NCI-H2196 (cell line): ENCODE data around the gene CYTH2.

Source experiments
- DNase-seq: peaks from one replicate; lab custom pipeline; 2025; ENCODE audit not compliant: unreplicated experiment; lab: John Stamatoyannopoulos, UW

CYTH2 gene

DNA sequence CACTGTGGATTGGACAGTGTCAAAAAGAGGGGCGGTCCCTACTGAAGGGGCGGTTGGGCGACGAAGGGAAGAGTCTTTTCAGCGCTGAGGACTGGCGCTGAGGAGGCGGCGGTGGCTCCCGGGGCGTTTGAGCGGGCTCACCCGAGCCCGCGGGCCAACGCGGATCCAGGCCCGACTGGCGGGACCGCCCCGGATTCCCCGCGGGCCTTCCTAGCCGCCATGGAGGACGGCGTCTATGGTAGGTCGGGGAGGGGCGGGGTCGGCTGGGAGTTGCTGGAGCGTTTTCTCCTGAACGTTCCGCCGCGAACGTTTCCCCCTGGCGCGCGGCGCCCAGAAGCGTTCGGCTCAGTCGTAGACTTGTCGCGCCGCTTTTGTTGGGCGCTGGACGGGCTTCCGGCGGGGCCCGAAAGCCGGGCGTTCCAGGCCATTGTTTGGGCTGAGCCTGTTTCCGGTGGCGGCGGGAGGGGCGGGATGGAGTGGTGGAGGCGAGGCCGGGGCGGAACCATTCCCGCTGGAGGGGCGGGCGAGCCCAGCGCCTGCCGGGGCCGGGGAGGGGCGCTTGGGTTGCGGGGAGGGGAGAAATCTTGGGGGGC lies at the start of gene CYTH2:
Gene CYTH2 (plus strand): TSS at position 81 of the 593 bp plus-strand sequence. CDS start 139 bp downstream, at position 220.
- peak; percentile 82 for DNase-seq

GRCh38 chr19:48421548-48421947 lies 47.6 kb upstream of the CYTH2 start:
- DNase-seq, result no peak

DNA sequence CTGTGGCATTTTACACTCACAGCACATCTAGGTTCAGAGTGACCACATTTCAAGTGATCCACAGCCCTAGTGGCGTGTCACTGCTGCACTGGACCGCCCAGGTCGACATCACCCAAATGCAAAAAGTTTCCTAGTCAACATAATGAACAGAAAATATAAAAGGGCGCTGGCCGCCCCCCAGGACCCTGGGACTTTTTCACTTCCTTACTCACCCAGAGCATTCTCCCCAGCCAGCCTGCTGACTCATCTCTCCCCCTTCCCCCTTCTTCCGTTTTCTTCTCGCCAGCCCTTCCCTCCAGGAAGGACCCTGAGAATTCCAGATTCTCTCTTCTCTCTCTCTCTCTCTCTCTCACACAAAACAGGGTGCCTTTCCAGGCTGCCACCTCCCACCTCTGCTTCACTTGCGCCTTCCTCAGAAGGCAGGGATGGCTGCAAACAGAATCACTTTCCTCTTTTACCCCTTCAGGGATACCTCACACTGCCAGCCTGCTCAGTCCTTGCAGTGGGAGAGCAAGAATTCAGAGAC lies 44.4 kb upstream of the CYTH2 start:
- DNase-seq, result no peak

DNA sequence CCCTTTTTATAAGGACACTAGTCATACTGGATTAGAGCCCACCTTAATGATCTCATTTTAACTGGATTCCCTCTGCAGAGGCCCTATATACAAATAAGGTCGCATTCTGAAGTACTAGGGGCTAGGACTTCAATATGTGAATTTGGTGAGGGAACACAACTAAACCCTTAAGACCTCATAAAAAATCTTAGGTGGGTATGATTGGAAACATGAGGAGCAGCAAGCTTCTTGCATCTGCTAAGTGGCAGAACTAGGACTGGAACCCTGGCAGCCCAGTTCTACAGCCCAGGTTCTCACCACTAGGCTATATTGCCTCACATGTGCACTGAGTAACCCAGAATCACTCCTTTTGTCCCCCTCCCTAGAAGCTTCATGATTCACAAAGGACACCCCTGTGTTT lies 40.5 kb upstream of the CYTH2 start:
- DNase-seq, result no peak

DNA sequence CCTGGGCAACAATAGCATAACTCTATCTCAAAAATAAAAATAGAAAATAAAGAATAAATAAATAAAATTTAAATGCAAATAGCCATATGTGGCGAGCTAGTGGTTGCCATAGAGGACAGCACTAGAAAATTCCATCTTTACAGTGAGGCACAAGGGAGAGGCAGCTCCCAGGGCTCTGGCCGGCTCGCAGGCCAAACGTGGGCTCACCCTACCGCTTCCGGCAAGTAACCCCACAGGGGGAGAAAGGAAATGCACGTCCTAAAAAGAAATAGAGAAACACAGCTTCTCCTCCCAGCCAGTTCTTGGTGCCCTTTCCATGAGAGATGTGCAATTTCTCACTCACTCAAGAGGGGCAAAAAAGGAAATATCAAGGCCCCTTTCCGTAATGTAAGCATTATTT lies 35.8 kb upstream of the CYTH2 start:
- DNase-seq, result no peak

DNA sequence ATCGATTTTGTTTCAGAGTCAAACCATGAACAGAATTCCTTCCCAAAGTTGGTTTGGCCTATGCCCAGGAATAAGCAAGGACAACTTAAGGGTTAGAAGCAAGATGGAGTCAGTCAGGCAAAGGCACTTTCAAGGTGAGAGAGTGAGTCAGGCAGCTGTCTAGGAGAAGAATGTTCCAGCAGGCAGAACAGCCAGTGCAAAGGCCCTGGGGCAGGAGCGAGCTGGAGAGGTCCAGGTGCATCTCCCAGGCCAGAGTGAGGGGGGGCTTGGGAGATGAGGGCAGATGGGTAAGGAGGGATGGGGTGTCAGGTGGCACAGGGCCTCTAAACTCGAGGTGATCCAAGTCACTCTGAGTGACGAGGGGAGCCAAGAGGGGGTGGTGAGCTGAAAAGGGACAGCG lies 32.6 kb upstream of the CYTH2 start:
- DNase-seq, result no peak

DNA sequence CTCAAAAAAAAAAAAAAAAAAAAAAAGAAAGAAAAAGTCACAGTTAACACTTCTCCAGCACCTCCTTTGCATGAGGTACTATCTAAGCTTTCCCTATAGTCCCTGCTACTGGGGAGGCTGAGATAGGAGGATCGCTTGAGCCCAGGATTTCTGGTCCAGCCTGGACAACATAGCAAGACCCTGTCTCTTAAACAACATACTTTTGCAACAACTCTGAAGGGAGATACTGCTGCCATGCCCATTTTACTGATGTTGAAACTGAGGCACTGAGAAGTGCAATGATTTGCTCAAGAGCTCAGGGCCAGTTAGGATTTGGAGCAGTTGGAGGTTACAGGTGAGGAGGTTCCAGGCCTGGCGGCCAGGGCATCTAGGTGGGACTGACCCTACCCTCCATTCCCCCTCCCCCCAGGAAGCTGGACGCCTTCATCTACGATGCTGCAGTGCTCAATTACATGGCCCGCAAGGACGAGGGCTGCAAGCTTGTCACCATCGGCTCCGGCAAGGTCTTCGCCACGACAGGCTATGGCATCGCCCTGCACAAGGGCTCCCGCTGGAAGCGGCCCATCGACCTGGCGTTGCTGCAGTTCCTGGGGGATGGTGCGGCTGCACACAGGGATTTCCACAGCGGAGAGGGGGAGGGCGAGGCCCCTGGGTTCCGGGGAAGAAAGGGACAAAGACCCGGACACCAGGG lies 27.7 kb upstream of the CYTH2 start:
- no peak for DNase-seq

DNA sequence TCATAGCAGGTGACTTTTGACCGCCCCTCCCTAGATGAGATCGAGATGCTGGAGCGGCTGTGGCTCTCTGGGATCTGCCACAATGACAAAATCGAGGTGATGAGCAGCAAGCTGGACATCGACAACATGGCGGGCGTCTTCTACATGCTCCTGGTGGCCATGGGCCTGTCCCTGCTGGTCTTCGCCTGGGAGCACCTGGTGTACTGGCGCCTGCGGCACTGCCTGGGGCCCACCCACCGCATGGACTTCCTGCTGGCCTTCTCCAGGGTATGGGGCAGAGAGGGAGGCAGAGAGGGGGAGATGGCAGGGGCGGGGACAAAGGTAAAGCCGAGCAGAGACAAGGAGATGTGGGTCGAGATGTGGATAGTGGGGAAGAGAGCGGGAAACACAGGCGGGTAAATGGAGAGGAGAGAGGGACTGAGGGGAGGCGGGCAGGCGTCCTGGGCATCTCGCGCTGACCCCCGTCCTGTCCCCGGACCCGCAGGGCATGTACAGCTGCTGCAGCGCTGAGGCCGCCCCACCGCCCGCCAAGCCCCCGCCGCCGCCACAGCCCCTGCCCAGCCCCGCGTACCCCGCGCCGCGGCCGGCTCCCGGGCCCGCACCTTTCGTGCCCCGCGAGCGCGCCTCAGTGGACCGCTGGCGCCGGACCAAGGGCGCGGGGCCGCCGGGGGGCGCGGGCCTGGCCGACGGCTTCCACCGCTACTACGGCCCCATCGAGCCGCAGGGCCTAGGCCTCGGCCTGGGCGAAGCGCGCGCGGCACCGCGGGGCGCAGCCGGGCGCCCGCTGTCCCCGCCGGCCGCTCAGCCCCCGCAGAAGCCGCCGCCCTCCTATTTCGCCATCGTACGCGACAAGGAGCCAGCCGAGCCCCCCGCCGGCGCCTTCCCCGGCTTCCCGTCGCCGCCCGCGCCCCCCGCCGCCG lies 26.8 kb upstream of the CYTH2 start:
- DNase-seq, result no peak

- DNase-seq, result peak; percentile 41
These were observed 25.9 kb upstream of the CYTH2 start for GRCh38 chr19:48443256-48443655.

- DNase-seq, result no peak
These were observed 25.4 kb upstream of the CYTH2 start for GRCh38 chr19:48443731-48444128.

DNA sequence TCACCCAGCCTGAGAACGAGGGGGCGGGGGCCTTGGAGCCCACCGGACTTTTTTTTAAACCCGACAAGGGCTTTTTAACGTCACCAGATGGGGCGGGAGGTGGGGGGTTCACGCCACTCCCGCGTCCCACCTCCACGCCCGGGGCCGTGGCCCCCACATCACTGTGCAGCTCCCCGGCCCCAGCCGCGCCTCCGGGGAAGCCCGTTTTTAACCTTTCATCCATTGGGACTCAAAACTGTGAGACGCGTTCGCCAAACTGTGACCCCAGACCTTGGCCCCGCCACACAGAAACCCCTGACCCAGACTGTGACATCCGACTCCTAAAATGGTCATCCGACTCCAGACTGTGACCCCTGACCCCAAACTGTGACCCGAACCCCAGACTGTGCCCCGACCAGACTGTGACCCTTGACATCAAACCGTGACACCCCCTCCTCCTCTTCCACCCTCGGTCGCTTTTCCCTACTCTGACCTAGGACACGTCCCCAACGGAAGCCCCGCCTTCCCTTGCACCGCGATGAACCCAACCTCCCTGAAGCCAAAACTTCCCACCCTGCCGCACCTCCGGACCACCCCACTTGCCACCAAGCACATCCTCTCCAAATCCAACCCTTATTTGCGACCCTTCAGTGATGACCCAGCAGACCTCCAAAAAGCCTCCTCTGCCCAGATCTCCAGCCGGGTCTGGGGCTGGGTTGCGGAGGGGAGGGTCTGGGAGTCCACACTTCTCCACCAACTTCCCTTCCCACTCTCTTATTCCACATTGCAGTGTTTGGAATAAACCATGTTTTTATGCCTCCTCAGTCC lies 24.8 kb upstream of the CYTH2 start:
- peak; percentile 30 for DNase-seq

DNA sequence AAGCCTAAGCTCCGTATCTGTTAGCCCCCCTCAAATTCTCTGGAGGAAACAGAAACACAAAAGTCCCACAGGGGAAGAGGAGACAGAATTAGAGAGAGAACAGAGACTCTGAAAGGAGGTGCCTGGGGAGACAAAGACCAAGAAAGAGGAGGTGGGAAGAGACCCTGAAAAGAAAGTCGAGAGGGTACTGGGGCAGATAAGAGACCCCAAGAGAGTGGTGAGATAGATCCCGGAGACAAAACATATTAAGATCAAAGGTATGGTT lies 24.3 kb upstream of the CYTH2 start:
- no peak for DNase-seq

GRCh38 chr19:48445256-48445605 lies 23.9 kb upstream of the CYTH2 start:
- DNase-seq, result peak; percentile 85

DNA sequence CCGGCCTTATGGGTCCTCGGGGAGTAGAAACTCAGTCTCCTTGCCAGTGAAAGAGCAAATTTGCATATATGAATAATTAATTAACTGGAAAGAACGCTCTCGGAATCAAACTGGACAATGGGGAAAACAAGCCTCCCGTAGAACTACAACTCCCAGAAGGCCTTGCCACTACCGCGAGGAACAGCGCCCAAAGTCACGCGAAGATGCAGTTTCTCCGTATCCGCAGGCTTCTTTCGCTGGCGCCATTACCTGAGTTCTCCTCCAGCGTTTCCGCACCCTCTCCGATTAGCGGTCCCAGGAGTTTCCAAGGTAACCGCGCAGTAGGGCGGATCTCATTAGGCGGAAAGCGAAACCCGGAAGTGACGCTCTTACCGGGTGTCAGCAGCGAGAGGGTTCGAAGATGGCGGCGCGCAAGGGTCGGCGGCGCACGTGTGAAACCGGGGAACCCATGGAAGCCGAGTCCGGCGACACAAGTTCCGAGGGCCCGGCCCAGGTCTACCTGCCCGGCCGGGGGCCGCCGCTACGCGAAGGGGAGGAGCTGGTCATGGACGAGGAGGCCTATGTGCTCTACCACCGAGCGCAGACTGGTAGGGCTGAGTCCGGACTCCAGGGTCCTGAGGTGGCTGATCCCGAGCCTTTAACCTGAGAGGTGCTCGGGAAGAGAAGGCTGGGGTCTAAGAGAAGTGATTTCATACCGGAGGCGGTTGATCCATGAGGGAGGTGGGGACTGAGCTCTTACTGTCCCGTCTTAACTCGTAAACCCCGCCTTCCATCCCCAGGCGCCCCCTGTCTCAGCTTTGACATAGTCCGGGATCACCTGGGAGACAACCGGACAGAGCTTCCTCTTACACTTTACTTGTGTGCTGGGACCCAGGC lies 23.3 kb upstream of the CYTH2 start, which contains the start of gene GRWD1:
Gene GRWD1 (plus strand): TSS at position 378 of the 876 bp plus-strand sequence. CDS start 23 bp downstream, at position 401.
- peak; percentile 99 for DNase-seq

DNA sequence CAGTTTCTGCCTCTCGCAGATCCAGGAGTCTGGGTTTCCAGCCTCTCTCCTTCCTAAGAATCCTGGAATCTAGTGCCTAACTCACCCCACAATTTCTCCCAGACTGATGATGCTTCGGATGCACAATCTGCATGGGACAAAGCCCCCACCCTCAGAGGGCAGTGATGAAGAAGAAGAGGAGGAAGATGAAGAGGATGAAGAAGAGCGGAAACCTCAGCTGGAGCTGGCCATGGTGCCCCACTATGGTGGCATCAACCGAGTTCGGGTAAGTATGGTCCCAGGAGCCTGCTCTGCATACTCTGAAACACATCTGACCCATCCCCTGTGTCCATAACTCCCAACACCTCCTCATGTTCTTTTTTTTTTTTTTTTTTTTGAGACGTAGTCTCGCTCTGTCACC lies 22.6 kb upstream of the CYTH2 start:
- DNase-seq, result no peak

DNA sequence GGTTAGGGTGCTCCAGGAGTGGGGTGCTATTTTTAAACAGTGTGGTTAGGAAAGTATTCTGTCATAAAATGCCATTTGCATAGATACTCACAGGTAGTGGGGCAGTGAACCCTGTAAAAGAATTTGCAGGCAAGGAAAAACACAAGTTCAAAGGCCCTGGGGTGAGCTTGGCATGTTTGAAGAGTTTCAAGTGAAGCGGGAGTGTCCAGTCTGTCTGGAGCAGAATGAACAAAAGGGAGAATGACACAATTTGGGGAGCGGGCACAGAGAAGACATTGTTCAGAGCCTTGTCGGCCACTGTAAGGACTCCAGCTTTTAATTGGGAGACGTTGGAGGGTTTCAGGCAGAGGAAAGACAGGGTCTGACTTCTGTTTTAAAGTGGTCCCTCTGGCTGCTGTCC lies 20.6 kb upstream of the CYTH2 start:
- no peak for DNase-seq

DNA sequence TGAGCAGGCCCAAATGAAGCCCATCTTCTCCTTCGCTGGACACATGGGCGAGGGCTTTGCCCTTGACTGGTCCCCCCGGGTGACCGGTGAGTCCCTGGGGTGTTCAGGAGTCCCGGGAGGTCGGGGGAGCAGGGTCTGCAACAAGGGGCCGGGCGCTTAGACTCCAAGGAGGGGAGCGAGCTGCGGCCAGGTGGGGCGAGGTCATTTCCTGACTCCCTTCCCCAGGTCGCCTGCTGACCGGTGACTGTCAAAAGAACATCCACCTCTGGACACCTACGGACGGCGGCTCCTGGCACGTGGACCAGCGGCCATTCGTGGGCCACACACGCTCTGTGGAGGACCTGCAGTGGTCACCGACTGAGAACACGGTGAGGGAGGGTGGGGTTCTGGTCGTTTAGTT lies 18.7 kb upstream of the CYTH2 start:
- DNase-seq, result no peak

- no peak for DNase-seq
These were observed 18.3 kb upstream of the CYTH2 start for GRCh38 chr19:48450863-48451262.

GRCh38 chr19:48451624-48452023 lies 17.5 kb upstream of the CYTH2 start:
- no peak for DNase-seq
